ENCODE data around the gene C2orf68. TPM values are rescaled to one million over a fixed set of nuclear protein-coding genes. Genes with fewer than 3 reads are reported as not detected.

C2orf68 gene
- total and polyA plus RNA-seq, 2 of the 13 experiments (the other 11 are each of a cell fraction or from before 2014, with no cell fraction given), result 47.1 to 77.4 TPM

- no peak for TF ChIP-seq RBM39 (IDR thresholded peaks at IDR 0.05; ENCODE audit: low read depth, low read length, poor library complexity, severe bottlenecking)
- TF ChIP-seq ZNF577 (CRISPR knock-in tag; IDR thresholded peaks at IDR 0.05; ENCODE audit: borderline replicate concordance, low read depth), result no peak
- no peak for TF ChIP-seq LCORL (IDR thresholded peaks at IDR 0.05)
- peak; percentile 71 for TF ChIP-seq LCORL (CRISPR knock-in tag; IDR thresholded peaks at IDR 0.05)
- TF ChIP-seq ZNF557 (CRISPR knock-in tag; IDR thresholded peaks at IDR 0.05), result peak; percentile 60; the same call in 1 of the 2 replicates
- TF ChIP-seq MIER2 (CRISPR knock-in tag; IDR thresholded peaks at IDR 0.05), result no peak
- TF ChIP-seq ZNF556 (CRISPR knock-in tag; IDR thresholded peaks at IDR 0.05; ENCODE audit: borderline replicate concordance), result 0 out of 2 replicates have a peak, but pooled peaks have one; percentile 52
- no peak for TF ChIP-seq ZNF761 (CRISPR knock-in tag; conservative IDR thresholded peaks at IDR 0.05)
- TF ChIP-seq ZFP37 (CRISPR knock-in tag; IDR thresholded peaks at IDR 0.05; ENCODE audit: borderline replicate concordance), result peak; percentile 73; the same call in 1 of the 2 replicates
- TF ChIP-seq ZNF724P (CRISPR knock-in tag; IDR thresholded peaks at IDR 0.05; ENCODE audit: borderline replicate concordance), result no peak
- TF ChIP-seq FOXK1 (CRISPR knock-in tag; IDR thresholded peaks at IDR 0.05; ENCODE audit: borderline replicate concordance, low read depth), result peak; percentile 59; the same call in 1 of the 2 replicates
- no peak; the same call in 1 of the 2 replicates for TF ChIP-seq CHCHD3 (CRISPR knock-in tag; IDR thresholded peaks at IDR 0.05)
- TF ChIP-seq ZNF180 (CRISPR knock-in tag; IDR thresholded peaks at IDR 0.05; ENCODE audit: borderline replicate concordance, low read depth), result 0 out of 2 replicates have a peak, but pooled peaks have one; percentile 66
- TF ChIP-seq, protein P1, sequence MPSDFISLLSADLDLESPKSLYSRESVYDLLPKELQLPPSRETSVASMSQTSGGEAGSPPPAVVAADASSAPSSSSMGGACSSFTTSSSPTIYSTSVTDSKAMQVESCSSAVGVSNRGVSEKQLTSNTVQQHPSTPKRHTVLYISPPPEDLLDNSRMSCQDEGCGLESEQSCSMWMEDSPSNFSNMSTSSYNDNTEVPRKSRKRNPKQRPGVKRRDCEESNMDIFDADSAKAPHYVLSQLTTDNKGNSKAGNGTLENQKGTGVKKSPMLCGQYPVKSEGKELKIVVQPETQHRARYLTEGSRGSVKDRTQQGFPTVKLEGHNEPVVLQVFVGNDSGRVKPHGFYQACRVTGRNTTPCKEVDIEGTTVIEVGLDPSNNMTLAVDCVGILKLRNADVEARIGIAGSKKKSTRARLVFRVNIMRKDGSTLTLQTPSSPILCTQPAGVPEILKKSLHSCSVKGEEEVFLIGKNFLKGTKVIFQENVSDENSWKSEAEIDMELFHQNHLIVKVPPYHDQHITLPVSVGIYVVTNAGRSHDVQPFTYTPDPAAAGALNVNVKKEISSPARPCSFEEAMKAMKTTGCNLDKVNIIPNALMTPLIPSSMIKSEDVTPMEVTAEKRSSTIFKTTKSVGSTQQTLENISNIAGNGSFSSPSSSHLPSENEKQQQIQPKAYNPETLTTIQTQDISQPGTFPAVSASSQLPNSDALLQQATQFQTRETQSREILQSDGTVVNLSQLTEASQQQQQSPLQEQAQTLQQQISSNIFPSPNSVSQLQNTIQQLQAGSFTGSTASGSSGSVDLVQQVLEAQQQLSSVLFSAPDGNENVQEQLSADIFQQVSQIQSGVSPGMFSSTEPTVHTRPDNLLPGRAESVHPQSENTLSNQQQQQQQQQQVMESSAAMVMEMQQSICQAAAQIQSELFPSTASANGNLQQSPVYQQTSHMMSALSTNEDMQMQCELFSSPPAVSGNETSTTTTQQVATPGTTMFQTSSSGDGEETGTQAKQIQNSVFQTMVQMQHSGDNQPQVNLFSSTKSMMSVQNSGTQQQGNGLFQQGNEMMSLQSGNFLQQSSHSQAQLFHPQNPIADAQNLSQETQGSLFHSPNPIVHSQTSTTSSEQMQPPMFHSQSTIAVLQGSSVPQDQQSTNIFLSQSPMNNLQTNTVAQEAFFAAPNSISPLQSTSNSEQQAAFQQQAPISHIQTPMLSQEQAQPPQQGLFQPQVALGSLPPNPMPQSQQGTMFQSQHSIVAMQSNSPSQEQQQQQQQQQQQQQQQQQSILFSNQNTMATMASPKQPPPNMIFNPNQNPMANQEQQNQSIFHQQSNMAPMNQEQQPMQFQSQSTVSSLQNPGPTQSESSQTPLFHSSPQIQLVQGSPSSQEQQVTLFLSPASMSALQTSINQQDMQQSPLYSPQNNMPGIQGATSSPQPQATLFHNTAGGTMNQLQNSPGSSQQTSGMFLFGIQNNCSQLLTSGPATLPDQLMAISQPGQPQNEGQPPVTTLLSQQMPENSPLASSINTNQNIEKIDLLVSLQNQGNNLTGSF (CRISPR knock-in tag; IDR thresholded peaks at IDR 0.05), result 0 out of 2 replicates have a peak, but pooled peaks have one; percentile 47
- TF ChIP-seq ZBTB8A (CRISPR knock-in tag; IDR thresholded peaks at IDR 0.05; ENCODE audit: borderline replicate concordance, low read depth), result peak; percentile 78; the same call in 1 of the 2 replicates
- no peak for TF ChIP-seq SOX13 (IDR thresholded peaks at IDR 0.05)
- no peak for TF ChIP-seq SOX13 (CRISPR knock-in tag; conservative IDR thresholded peaks at IDR 0.05 in 1 of 2, IDR thresholded peaks at IDR 0.05 in 1 of 2)
- peak; percentile 55; the same call in 1 of the 2 replicates for TF ChIP-seq ZSCAN9 (CRISPR knock-in tag; IDR thresholded peaks at IDR 0.05; ENCODE audit: borderline replicate concordance)
- TF ChIP-seq WIZ (CRISPR knock-in tag; IDR thresholded peaks at IDR 0.05), result 0 out of 2 replicates have a peak, but pooled peaks have one; percentile 64
- no peak for TF ChIP-seq RFX3 (CRISPR knock-in tag; IDR thresholded peaks at IDR 0.05)
Observed at GRCh38 chr2:85595301-85596025, 16.4 kb downstream of the C2orf68 start, which contains the start of gene RNF181 (continued).
